IMR-90 (cell line): ENCODE data around the gene MACROD1. TPM values are rescaled to one million over a fixed set of nuclear protein-coding genes. Genes with fewer than 3 reads are reported as not detected.

Experiments
- ATAC-seq: fragments of 200-7000 bp; cut with Tn5 transposase; 2 replicates; pipeline ENCODE4 v1.9.1; 2020; ENCODE audit warnings: low read depth, mild to moderate bottlenecking, moderate library complexity
- BruUV-seq: library from RNA; stranded (reverse); fragments of 400-500 nt; replicated peaks from 2 replicates; lab custom pipeline; 2021; lab: Mats Ljungman, UMichigan
- CTCF ChIA-PET: fragments of 300-600 bp; formaldehyde crosslinking; extraction: SDS; loops from one replicate; lab custom pipeline; 2021; ENCODE audit warnings: antibody characterized with exemption; lab: Yijun Ruan, JAX
- POLR2A ChIA-PET: fragments of 300-600 bp; sonication (Branson Sonifier 250); formaldehyde crosslinking; loops from one replicate; lab custom pipeline; 2022; ENCODE audit warnings: antibody characterized with exemption; ENCODE audit not compliant: unreplicated experiment; lab: Charles Lee
- DNase-seq: peaks from one replicate; pipeline ENCODE4 v3.0.0; 2013
- H2AFZ ChIP-seq: replicated peaks from 2 replicates; pipeline ENCODE3; 2013; ENCODE audit warnings: low read length, mild to moderate bottlenecking; ENCODE audit not compliant: poor library complexity
- H2AK5ac ChIP-seq: 2 replicates; pipeline ENCODE4 v1.6.1; 2013; ENCODE audit warnings: low read depth, low read length, inconsistent platforms
- H2AK9ac ChIP-seq: replicated peaks from 2 replicates; pipeline ENCODE3; 2013; ENCODE audit warnings: mild to moderate bottlenecking, low read depth, low read length, moderate library complexity; ENCODE audit not compliant: poor library complexity
- H2BK120ac ChIP-seq: 2 replicates; pipeline ENCODE4 v1.6.1; 2013; ENCODE audit warnings: low read depth, low read length, inconsistent platforms
- H2BK15ac ChIP-seq: 3 replicates; pipeline ENCODE4 v1.6.1; 2013; ENCODE audit warnings: low read depth, low read length, inconsistent platforms
- H2BK20ac ChIP-seq: 2 replicates; pipeline ENCODE4 v1.6.1; 2013; ENCODE audit warnings: low read depth, mild to moderate bottlenecking, inconsistent platforms, low read length, moderate library complexity
- H2BK5ac ChIP-seq: 2 replicates; pipeline ENCODE4 v1.6.1; 2013; ENCODE audit warnings: mild to moderate bottlenecking, low read depth, low read length, inconsistent platforms; ENCODE audit not compliant: poor library complexity, severe bottlenecking
- H3K14ac ChIP-seq: replicated peaks from 2 replicates; pipeline ENCODE4 v1.6.1; 2013; ENCODE audit warnings: low read depth, low read length, inconsistent platforms
- H3K18ac ChIP-seq: 2 replicates; pipeline ENCODE4 v1.6.1; 2013; ENCODE audit warnings: low read depth, low read length, control low read depth
- H3K23ac ChIP-seq: 2 replicates; pipeline ENCODE4 v1.6.1; 2013; ENCODE audit warnings: low read depth, low read length, inconsistent platforms
- H3K27ac ChIP-seq: 2 replicates; pipeline ENCODE4 v1.5.1; 2013; ENCODE audit warnings: mild to moderate bottlenecking, control low read depth, low read length; ENCODE audit not compliant: insufficient read depth
- H3K27me3 ChIP-seq: 2 replicates; pipeline ENCODE4 v1.6.1; 2013; ENCODE audit warnings: low read length; ENCODE audit not compliant: control insufficient read depth, insufficient read depth
- H3K36me3 ChIP-seq: 2 replicates; pipeline ENCODE4 v1.6.1; 2013; ENCODE audit warnings: low read length, mixed read lengths; ENCODE audit not compliant: control insufficient read depth, insufficient read depth
- H3K4ac ChIP-seq: 2 replicates; pipeline ENCODE4 v1.6.1; 2013; ENCODE audit warnings: low read depth, low read length, inconsistent platforms
- H3K4me1 ChIP-seq: 2 replicates; pipeline ENCODE4 v1.6.1; 2013; ENCODE audit warnings: low read length, mixed read lengths; ENCODE audit not compliant: control insufficient read depth, insufficient read depth
- H3K4me2 ChIP-seq: 2 replicates; pipeline ENCODE4 v1.6.1; 2013; ENCODE audit warnings: low read depth, mild to moderate bottlenecking, control low read depth, low read length, moderate library complexity
- H3K4me3 ChIP-seq: 2 replicates; pipeline ENCODE4 v1.5.1; 2013; ENCODE audit warnings: low read depth, mild to moderate bottlenecking, control low read depth, low read length, moderate library complexity; ENCODE audit not compliant: insufficient read depth
- H3K56ac ChIP-seq: 2 replicates; pipeline ENCODE4 v1.6.1; 2013; ENCODE audit warnings: low read length, inconsistent platforms; ENCODE audit not compliant: insufficient read depth; ENCODE audit errors: extremely low read depth
- H3K79me1 ChIP-seq, 2 experiments: 2 replicates each; pipeline ENCODE4 v1.6.1; 2013; ENCODE audit warnings: low read length in 2 of 2, inconsistent platforms in 1 of 2, low read depth in 1 of 2
- H3K9ac ChIP-seq: 2 replicates; pipeline ENCODE4 v1.6.1; 2013; ENCODE audit warnings: low read depth, low read length, control low read depth
- H3K9me1 ChIP-seq: 2 replicates; pipeline ENCODE4 v1.6.1; 2013; ENCODE audit warnings: low read length, inconsistent platforms; ENCODE audit not compliant: insufficient read depth
- H3K9me3 ChIP-seq: 2 replicates; pipeline ENCODE4 v1.6.1; 2013; ENCODE audit warnings: low read length; ENCODE audit not compliant: control insufficient read depth, insufficient read depth
- H4K20me1 ChIP-seq: 2 replicates; pipeline ENCODE4 v1.6.1; 2013; ENCODE audit warnings: low read length, inconsistent platforms; ENCODE audit not compliant: insufficient read depth
- H4K5ac ChIP-seq: 2 replicates; pipeline ENCODE4 v1.6.1; 2013; ENCODE audit warnings: mild to moderate bottlenecking, low read depth, low read length, control low read depth
- H4K8ac ChIP-seq, 2 experiments: 2 replicates each; pipeline ENCODE4 v1.6.1; 2013; ENCODE audit warnings: low read depth in 2 of 2, low read length in 2 of 2, control low read depth in 1 of 2, inconsistent platforms in 1 of 2
- H4K91ac ChIP-seq: 2 replicates; pipeline ENCODE4 v1.6.1; 2013; ENCODE audit warnings: low read depth, low read length, inconsistent platforms; ENCODE audit not compliant: insufficient read depth
- CEBPB ChIP-seq: IDR thresholded peaks from 2 replicates; pipeline ENCODE4 v1.6.1; 2012; ENCODE audit warnings: low read depth, low read length, improper control_type of control experiment
- CHD1 ChIP-seq: IDR thresholded peaks from 2 replicates; pipeline ENCODE4 v1.6.1; 2012; ENCODE audit warnings: low read depth, low read length, improper control_type of control experiment
- MAZ ChIP-seq: IDR thresholded peaks from 2 replicates; pipeline ENCODE4 v1.6.1; 2012; ENCODE audit warnings: low read depth, mild to moderate bottlenecking, low read length, improper control_type of control experiment, moderate library complexity, borderline replicate concordance
- POLR2A ChIP-seq: IDR thresholded peaks from 2 replicates; pipeline ENCODE4 v1.6.1; 2012; ENCODE audit warnings: mild to moderate bottlenecking, low read depth, low read length
- RAD21 ChIP-seq: IDR thresholded peaks from 2 replicates; pipeline ENCODE4 v1.6.1; 2012; ENCODE audit warnings: low read length, improper control_type of control experiment
- RCOR1 ChIP-seq: IDR thresholded peaks from 2 replicates; pipeline ENCODE4 v1.6.1; 2012; ENCODE audit warnings: mild to moderate bottlenecking, low read length, improper control_type of control experiment; ENCODE audit not compliant: insufficient replicate concordance
- RFX5 ChIP-seq: IDR thresholded peaks from 2 replicates; pipeline ENCODE4 v1.8.0; 2012; ENCODE audit warnings: low read depth, mild to moderate bottlenecking, low read length, moderate library complexity
- WGBS, 2 experiments: methylation state at CpG; one replicate each; pipeline versions ENCODE4 v1.1.5 to v1.1.7; 2013; ENCODE audit warnings: missing lambda C conversion rate in 2 of 2; ENCODE audit not compliant: insufficient read length in 1 of 2; ENCODE audit errors: extremely low coverage in 2 of 2; 5-methylcytosine and 5-hydroxymethylcytosine counted together
- dilution Hi-C: fragments of 300-500 bp; cut with HindIII; formaldehyde crosslinking; loops from one replicate; pipeline ENCODE4 v1.14.3; 2018; ENCODE audit warnings: low sequenced_read_pairs; ENCODE audit not compliant: unreplicated experiment
- in situ Hi-C: fragments of 300-500 bp; cut with MboI; formaldehyde crosslinking; loops from 3 replicates; pipeline ENCODE4 v1.14.3; 2019; ENCODE audit warnings: low sequenced_read_pairs, inconsistent platforms, mixed read lengths
- intact Hi-C: fragments of 100-400 bp; cut with micrococcal nuclease; formaldehyde crosslinking; loops from 2 replicates; pipeline ENCODE4 v1.10.0; 2022
- polyA plus RNA-seq, 3 experiments: library from polyadenylated mRNA; depleted of rRNA; stranded (reverse); fragments of >200 nt; gene quantifications; 2 replicates each; pipeline ENCODE4 v1.2.3, GENCODE V29; 2012; ENCODE audit warnings: low replicate concordance in 1 of 3
- total RNA-seq: library from RNA; depleted of rRNA; stranded (reverse); fragments of >200 nt; gene quantifications from 2 replicates; pipeline ENCODE4 v1.2.3, GENCODE V29; 2012
- TF ChIP-seq, protein P1 (sequence below): conservative IDR thresholded peaks from 2 replicates; pipeline ENCODE4 v1.5.1; 2012; ENCODE audit warnings: mild to moderate bottlenecking, low read depth, low read length, improper control_type of control experiment
- TF ChIP-seq, protein P2 (sequence below): fragments of 150-350 bp; IDR thresholded peaks from 2 replicates; pipeline ENCODE4 v1.6.1; 2017; ENCODE audit warnings: mild to moderate bottlenecking, antibody characterized with exemption, low read length, low read depth

MACROD1 gene
- total and polyA plus RNA-seq, 2 of the 4 experiments (the other 2 are of a cell fraction), result 2.5 to 9.3 TPM

DNA sequence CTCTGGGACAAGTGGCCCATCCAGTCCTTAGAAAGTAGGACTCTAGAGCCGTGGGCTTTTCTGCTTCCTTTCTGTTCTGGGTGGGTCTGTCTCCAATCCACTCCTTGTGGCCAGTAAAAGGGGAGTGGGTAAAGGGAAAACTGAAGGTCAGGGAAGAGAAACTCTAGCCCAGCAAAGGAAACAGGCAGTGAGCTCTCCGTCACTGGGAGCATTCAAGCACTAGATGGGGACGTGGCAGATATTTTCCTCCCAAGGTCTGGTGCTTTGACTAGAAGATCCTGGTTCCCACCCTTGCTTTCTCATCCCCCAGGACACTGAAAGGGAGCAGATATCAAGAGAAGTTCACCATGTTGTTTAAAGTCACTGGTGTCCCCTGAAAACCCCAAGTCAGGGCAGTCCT lies 42.2 kb downstream of the MACROD1 start:
- ChIA-PET POLR2A (no interaction called here), CTCF (no interaction called here)
- 83% methylated on average over 2 of the region's 3 CpGs; no CpG with 5 or more reads in 1 of the 2 experiments for WGBS, 2 experiments
- intact Hi-C loops (no loop called here), dilution Hi-C loops (no loop called here), in situ Hi-C loops (no loop called here)
- H2AK9ac ChIP-seq, result no peak overlapping the region
- no peak overlapping the region; the same call in 1 of the 2 replicates for H3K23ac ChIP-seq
- ATAC-seq (no peak), DNase-seq (no peak)
- H2AFZ ChIP-seq, result no peak overlapping the region
- H4K5ac ChIP-seq, result no peak overlapping the region
- H4K20me1 ChIP-seq, result no peaks in the 10 kb centered on the region
- no peaks in the 10 kb centered on the region for H3K9me3 ChIP-seq
- peaks cover 0 to 22% of the 10 kb centered on the region in 2 experiments; a peak in 2 of 4 replicates for H3K79me1 ChIP-seq
- no peak overlapping the region for H3K4me3 ChIP-seq
- H2AK5ac ChIP-seq, result peak overlapping the region; percentile 79; the same call in 1 of the 2 replicates
- no peak for TF ChIP-seq RAD21
- no peak for TF ChIP-seq MAZ
- TF ChIP-seq, protein P1, sequence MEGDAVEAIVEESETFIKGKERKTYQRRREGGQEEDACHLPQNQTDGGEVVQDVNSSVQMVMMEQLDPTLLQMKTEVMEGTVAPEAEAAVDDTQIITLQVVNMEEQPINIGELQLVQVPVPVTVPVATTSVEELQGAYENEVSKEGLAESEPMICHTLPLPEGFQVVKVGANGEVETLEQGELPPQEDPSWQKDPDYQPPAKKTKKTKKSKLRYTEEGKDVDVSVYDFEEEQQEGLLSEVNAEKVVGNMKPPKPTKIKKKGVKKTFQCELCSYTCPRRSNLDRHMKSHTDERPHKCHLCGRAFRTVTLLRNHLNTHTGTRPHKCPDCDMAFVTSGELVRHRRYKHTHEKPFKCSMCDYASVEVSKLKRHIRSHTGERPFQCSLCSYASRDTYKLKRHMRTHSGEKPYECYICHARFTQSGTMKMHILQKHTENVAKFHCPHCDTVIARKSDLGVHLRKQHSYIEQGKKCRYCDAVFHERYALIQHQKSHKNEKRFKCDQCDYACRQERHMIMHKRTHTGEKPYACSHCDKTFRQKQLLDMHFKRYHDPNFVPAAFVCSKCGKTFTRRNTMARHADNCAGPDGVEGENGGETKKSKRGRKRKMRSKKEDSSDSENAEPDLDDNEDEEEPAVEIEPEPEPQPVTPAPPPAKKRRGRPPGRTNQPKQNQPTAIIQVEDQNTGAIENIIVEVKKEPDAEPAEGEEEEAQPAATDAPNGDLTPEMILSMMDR, result no peak
- TF ChIP-seq POLR2A, result no peak
- TF ChIP-seq RFX5, result no peak
- no peak for TF ChIP-seq CHD1
- TF ChIP-seq, protein P2, sequence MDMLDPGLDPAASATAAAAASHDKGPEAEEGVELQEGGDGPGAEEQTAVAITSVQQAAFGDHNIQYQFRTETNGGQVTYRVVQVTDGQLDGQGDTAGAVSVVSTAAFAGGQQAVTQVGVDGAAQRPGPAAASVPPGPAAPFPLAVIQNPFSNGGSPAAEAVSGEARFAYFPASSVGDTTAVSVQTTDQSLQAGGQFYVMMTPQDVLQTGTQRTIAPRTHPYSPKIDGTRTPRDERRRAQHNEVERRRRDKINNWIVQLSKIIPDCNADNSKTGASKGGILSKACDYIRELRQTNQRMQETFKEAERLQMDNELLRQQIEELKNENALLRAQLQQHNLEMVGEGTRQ, result no peak
- TF ChIP-seq RCOR1, result no peak
- TF ChIP-seq CEBPB, result no peak
- BruUV-seq, result no TSS peak
- no peak overlapping the region for H3K56ac ChIP-seq
- H2BK120ac ChIP-seq, result peak overlapping the region; percentile 99
- peak overlapping the region; percentile 35; the same call in 1 of the 3 replicates for H2BK15ac ChIP-seq
- H3K27ac ChIP-seq, result no peak overlapping the region
- H3K14ac ChIP-seq, result peak overlapping the region; percentile 7; the same call in 1 of the 2 replicates
- H3K4me1 ChIP-seq, result peaks cover 21% of the 10 kb centered on the region
- no peak overlapping the region for H2BK5ac ChIP-seq
- H4K91ac ChIP-seq, result peak overlapping the region; percentile 99
- H3K9ac ChIP-seq, result no peak overlapping the region
- peak overlapping the region in 1 of 2 experiments; percentile 23; a peak in 1 of 4 replicates for H4K8ac ChIP-seq
- H3K18ac ChIP-seq, result no peak overlapping the region
- no peak overlapping the region for H3K4me2 ChIP-seq
- peak overlapping the region; percentile 98 for H3K4ac ChIP-seq
- H3K27me3 ChIP-seq, result no peaks in the 10 kb centered on the region
- peaks cover 13% of the 10 kb centered on the region for H3K9me1 ChIP-seq
- no peaks in the 10 kb centered on the region for H3K36me3 ChIP-seq
- peak overlapping the region; percentile 68; the same call in 1 of the 2 replicates for H2BK20ac ChIP-seq
